Measurements from ENCODE around the gene RFTN2.
"Not testable (repeated sequence)": the region's sequence is repeated elsewhere in the genome, so short reads cannot be mapped to it uniquely, and the experiment has no call there.

The RFTN2 gene

GRCh38 chr2:197674591-197674990 lies 796 bp downstream of the RFTN2 start:
- no peak for DNase-seq (ENCODE audit: low read depth)

- DNase-seq (ENCODE audit: low read depth), result no peak
These were observed 1.3 kb downstream of the RFTN2 start for GRCh38 chr2:197674060-197674459.

GRCh38 chr2:197673606-197674005 lies 1.8 kb downstream of the RFTN2 start:
- DNase-seq (ENCODE audit: low read depth), result no peak

GRCh38 chr2:197673106-197673505 lies 2.3 kb downstream of the RFTN2 start:
- no peak for DNase-seq (ENCODE audit: low read depth)

GRCh38 chr2:197672371-197672893 lies 3.0 kb downstream of the RFTN2 start:
- no peak for DNase-seq (ENCODE audit: low read depth)

- DNase-seq (ENCODE audit: low read depth), result no peak
These were observed 6.3 kb downstream of the RFTN2 start for GRCh38 chr2:197669077-197669476.

- no peak for DNase-seq (ENCODE audit: low read depth)
These were observed 7.1 kb downstream of the RFTN2 start for GRCh38 chr2:197668296-197668695.

GRCh38 chr2:197666277-197666676 lies 9.1 kb downstream of the RFTN2 start:
- DNase-seq (ENCODE audit: low read depth), result no peak

- DNase-seq (ENCODE audit: low read depth), result no peak
These were observed 13.8 kb downstream of the RFTN2 start for GRCh38 chr2:197661626-197662025.

- no peak for DNase-seq (ENCODE audit: low read depth)
These were observed 17.8 kb downstream of the RFTN2 start for GRCh38 chr2:197657562-197657961.

GRCh38 chr2:197647961-197648690 lies 27.3 kb downstream of the RFTN2 start:
- DNase-seq (ENCODE audit: low read depth), result no peak

- DNase-seq (ENCODE audit: low read depth), result no peak
These were observed 33.7 kb downstream of the RFTN2 start for GRCh38 chr2:197641666-197642065.

GRCh38 chr2:197640571-197641122 lies 34.7 kb downstream of the RFTN2 start:
- not testable (repeated sequence) for DNase-seq (ENCODE audit: low read depth)

GRCh38 chr2:197633109-197633657 lies 42.2 kb downstream of the RFTN2 start:
- no peak for DNase-seq (ENCODE audit: low read depth)

- DNase-seq (ENCODE audit: low read depth), result no peak
These were observed 47.3 kb downstream of the RFTN2 start for GRCh38 chr2:197628043-197628500.

GRCh38 chr2:197626965-197627625 lies 48.3 kb downstream of the RFTN2 start:
- DNase-seq (ENCODE audit: low read depth), result no peak

- DNase-seq (ENCODE audit: low read depth), result no peak
These were observed 55.3 kb downstream of the RFTN2 start for GRCh38 chr2:197620133-197620532.

- no peak for DNase-seq (ENCODE audit: low read depth)
These were observed 60.3 kb downstream of the RFTN2 start for GRCh38 chr2:197615016-197615652.

GRCh38 chr2:197614532-197614931 lies 60.9 kb downstream of the RFTN2 start:
- DNase-seq (ENCODE audit: low read depth), result no peak

GRCh38 chr2:197613509-197613987 lies 61.8 kb downstream of the RFTN2 start:
- DNase-seq (ENCODE audit: low read depth), result no peak

GRCh38 chr2:197606180-197606579 lies 69.2 kb downstream of the RFTN2 start:
- DNase-seq (ENCODE audit: low read depth), result no peak
